Subcutaneous adipose tissue (tissue), 4 donors: Measurements from ENCODE around the gene NEK10. TPM values are rescaled to one million over a fixed set of nuclear protein-coding genes. Genes with fewer than 3 reads are reported as not detected.

Source experiments
- CTCF ChIP-seq: fragments of 450-650 bp; IDR thresholded peaks from one replicate; pipeline ENCODE4 v1.5.1; 2016; ENCODE audit warnings: low read depth, mild to moderate bottlenecking, control low read depth, antibody characterized with exemption, moderate library complexity
- total RNA-seq, 4 donors: library from RNA; depleted of rRNA; stranded (reverse); fragments of >200 nt; gene quantifications; one replicate each; pipeline ENCODE4 v1.1.0, GENCODE V29; 2016

The NEK10 gene
- total RNA-seq, 4 donors from 2014 or later, result 0.44 to 2.6 (median 1.1) TPM

- no peak for TF ChIP-seq CTCF
These were observed 160.1 kb downstream of the NEK10 start for GRCh38 chr3:27208961-27209616.

- TF ChIP-seq CTCF, result no peak
These were observed 166.2 kb downstream of the NEK10 start for GRCh38 chr3:27202959-27203358.

- no peak for TF ChIP-seq CTCF
These were observed 167.7 kb downstream of the NEK10 start for GRCh38 chr3:27201492-27201891.

GRCh38 chr3:27200721-27201489, 168.3 kb downstream of the NEK10 start:
- no peak for TF ChIP-seq CTCF

- no peak for TF ChIP-seq CTCF
These were observed 174.2 kb downstream of the NEK10 start for GRCh38 chr3:27194861-27195483.

GRCh38 chr3:27193056-27193455, 176.1 kb downstream of the NEK10 start:
- TF ChIP-seq CTCF, result no peak

- no peak for TF ChIP-seq CTCF
These were observed 183.2 kb downstream of the NEK10 start for GRCh38 chr3:27186013-27186412.
